NCI-H2171 treated with DMSO at 0.1 percent for 48 hours (cell line): ENCODE data around the gene OSTM1.
"Not testable (repeated sequence)": the region's sequence is repeated elsewhere in the genome, so short reads cannot be mapped to it uniquely, and the experiment has no call there.

Source experiments
- DNase-seq: peaks from one replicate; lab custom pipeline; 2025; lab: John Stamatoyannopoulos, UW

OSTM1 gene

DNA sequence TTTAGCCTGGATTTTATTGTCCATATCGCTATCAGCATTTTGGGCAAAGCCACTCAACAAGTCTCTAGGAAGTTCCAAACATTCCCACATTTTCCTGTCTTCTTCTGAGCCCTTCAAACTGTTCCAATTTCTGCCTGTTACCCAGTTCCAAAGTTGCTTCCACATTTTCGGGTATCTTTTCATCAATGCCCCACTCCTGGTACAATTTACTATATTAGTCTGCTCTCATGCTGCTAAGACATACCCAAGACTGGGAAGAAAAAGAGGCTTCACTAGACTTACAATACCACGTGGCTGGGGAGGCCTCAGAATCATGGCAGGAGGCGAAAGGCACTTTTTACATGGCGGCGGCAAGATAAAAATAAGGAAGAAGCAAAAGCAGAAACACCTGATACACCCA lies 58.3 kb downstream of the OSTM1 start:
- not testable (repeated sequence) for DNase-seq

DNA sequence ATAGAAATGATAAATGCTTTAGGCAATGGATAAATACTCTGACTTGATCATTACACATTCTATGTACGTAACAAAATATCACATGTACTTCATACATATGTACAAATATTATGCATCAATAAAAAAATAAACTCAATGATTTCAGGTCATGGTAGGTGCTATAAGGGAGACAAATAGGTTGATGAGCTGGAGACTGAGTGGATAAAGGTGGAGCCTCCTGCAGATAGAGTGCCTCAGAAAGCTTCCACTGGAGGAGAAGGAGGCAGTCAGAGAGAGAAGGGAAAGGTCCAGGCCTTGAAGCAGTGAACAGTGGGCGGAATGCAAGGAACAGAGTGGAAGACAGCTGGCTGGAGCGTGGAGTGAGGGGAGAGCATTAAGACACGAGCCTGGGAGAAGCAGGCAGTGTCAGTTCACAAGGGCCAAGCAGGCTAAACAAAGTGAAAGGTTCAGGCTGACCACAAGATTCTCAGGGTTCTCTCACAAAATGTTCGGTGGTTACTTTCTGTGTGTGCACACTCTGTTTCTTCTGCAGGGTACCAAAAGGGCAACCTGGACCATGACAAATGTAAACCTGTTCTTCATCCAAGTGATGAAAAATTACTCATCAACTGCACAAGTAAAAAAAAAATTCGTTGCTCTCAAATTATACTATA lies 60.6 kb downstream of the OSTM1 start:
- DNase-seq, result no peak

DNA sequence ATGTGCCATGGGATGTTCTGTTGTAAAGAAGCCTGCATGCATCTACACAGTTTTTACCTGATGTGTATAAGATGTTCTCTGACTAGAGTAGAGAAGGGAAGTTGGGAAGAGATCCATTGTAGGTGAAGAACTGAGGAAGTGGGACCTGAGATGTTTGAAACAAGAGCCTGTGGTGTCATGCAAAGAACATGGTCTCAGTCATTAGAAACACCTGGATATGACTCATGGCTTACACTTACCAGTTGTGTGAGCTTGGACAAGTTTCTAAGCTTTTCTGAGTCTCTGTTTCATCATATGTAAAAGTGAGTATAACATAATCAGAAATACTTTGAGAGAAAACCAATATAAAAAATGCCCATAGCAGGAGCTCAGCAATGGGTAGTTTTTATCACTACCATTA lies 64.6 kb downstream of the OSTM1 start:
- no peak for DNase-seq

DNA sequence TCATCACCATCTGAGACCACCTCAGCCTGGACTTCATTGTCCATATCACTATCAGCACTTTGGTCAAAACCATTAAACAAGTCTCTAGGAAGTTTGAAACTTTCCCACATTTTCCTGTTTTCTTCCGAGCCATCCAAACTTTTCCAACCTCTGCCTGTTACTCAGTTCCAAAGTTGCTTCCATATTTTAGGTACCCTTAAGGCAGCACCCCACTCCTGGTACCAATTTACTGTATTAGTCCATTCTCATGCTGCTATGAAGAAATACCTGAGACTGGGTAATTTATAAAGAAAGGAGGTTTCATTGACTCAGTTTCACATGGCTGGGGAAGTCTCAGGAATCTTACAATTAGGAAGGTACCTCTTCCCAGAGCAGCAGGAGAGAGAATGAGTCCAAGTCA lies 65.3 kb downstream of the OSTM1 start:
- DNase-seq, result not testable (repeated sequence)

DNA sequence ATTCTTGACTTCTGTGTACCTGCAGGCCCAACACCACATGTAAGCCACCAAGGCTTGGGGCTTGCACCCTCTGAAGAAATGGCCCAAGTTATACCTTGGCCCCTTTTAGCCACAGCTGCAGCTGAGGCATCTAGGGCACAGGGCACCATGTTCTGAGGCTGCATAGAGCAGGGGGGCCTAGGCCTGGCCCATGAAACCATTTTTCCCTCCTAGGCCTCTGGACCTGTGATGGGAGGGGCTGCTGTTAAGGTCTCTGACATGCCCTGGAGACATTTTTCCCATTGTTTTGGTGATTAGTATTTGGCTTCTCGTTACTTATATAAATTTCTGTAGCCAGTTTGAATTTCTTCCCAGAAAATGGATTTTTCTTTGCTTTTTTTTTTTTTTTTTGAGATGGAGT lies 66.2 kb downstream of the OSTM1 start:
- no peak for DNase-seq

GRCh38 chr6:108005961-108006360 lies 68.6 kb downstream of the OSTM1 start:
- no peak for DNase-seq

DNA sequence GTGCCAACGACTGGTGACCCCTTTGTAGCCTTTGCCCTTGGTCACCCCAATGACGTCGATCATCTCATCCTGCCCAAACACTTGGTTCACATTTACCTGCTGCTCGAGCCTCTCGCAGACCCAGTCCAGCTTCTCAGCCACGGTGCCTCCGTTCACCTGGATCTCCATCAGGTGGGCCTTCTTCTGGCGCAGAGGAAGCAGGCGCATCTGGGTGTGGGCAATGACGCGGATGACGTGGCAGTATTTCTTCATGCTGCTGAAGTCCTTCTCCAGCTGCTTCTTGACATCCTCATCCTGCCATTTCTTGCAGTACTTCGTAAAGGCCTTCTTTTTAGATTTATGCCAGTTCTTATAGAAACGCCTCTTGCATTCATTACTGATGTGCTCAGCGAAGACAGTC lies 69.7 kb downstream of the OSTM1 start:
- no peak for DNase-seq

- DNase-seq, result peak; percentile 76
These were observed 71.9 kb downstream of the OSTM1 start for GRCh38 chr6:108002365-108003221.

DNA sequence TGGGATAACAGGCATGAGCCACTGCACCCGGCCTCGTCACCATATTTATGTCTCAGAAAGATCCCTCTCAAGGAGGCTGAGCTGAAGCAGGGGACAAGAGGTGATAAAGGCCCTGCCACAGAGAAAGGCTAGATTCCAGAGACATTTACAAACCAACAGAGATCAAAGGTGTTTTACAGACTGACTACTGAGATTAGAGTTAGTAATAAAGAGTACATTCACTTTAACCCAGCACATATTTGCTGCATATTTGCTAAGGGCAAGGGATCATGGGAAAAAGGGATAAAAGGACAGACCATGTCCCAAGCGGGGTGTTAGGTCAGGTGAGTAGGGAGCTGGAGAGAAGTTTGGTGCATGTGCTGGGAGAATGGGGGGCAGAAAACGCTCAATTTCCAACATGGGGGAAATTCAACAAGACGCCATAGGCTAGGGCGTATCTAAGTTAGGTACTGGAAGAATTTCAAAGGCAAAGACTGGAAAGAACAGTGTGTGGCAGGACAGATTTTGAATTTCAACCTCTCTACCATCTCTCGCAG lies 72.8 kb downstream of the OSTM1 start:
- no peak for DNase-seq

- not testable (repeated sequence) for DNase-seq
These were observed 74.3 kb downstream of the OSTM1 start for GRCh38 chr6:108000259-108000658.

- no peak for DNase-seq
These were observed 75.2 kb downstream of the OSTM1 start for GRCh38 chr6:107999341-107999740.

GRCh38 chr6:107991772-107992550 lies 82.6 kb downstream of the OSTM1 start:
- DNase-seq, result no peak
